Retinal pigment epithelial cell (primary cell): ENCODE results near the gene CNGA1.
A peak's percentile ranks its signal among the peaks of the same experiment; 100 is the strongest.

ENCODE experiments used
- DNase-seq: peaks from one replicate; pipeline ENCODE4 v3.0.0-alpha.2; 2010; ENCODE audit warnings: low read depth
- H3K4me3 ChIP-seq: 2 replicates; pipeline ENCODE4 v1.5.1; 2011; ENCODE audit warnings: mild to moderate bottlenecking, low read length, control low read depth, moderate library complexity
- TF ChIP-seq, protein P1 (sequence below): conservative IDR thresholded peaks from 2 replicates; pipeline ENCODE4 v1.5.1; 2011; ENCODE audit warnings: low read depth, low read length, control low read depth, inconsistent platforms

The CNGA1 gene

DNA sequence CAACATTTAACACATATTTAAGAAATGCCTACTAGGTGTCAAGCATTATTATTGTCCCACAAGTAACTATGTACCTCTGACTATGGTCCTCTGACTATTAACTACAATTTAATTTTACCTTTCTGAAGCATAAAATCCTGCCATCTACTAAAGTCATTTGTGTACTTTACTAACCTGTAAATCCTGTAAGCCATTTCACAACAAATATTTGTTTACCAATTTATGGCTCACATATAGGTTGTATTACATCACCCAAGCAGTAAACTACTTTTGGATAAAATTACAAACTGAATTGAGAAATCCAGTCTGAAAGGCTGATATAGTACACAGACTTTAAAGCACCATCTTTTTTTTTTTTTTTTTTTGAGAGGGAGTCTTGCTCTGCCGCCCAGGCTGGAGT lies 43.8 kb downstream of the CNGA1 start:
- H3K4me3 ChIP-seq = no peak overlapping the region
- no peak for DNase-seq
- TF ChIP-seq, protein P1, sequence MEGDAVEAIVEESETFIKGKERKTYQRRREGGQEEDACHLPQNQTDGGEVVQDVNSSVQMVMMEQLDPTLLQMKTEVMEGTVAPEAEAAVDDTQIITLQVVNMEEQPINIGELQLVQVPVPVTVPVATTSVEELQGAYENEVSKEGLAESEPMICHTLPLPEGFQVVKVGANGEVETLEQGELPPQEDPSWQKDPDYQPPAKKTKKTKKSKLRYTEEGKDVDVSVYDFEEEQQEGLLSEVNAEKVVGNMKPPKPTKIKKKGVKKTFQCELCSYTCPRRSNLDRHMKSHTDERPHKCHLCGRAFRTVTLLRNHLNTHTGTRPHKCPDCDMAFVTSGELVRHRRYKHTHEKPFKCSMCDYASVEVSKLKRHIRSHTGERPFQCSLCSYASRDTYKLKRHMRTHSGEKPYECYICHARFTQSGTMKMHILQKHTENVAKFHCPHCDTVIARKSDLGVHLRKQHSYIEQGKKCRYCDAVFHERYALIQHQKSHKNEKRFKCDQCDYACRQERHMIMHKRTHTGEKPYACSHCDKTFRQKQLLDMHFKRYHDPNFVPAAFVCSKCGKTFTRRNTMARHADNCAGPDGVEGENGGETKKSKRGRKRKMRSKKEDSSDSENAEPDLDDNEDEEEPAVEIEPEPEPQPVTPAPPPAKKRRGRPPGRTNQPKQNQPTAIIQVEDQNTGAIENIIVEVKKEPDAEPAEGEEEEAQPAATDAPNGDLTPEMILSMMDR = no peak

DNA sequence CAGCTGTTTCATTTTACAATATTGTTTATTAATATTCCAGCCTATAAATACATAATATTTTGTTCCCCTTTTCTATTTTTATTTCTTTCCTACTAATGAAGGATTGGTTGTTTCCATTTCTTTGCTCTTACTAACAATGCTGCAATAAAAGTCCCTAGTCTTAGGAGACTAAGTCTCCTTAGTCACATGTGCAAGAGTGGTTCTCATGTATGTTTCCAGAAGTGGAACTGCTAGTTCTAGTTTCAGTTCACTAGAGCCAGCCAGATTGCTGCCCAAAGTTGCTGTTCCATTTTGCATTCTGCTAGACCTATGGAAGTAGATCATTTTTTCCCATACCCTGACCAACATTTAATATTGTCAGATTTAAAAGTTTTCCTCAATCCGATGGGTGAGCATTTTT lies 44.3 kb downstream of the CNGA1 start:
- no peak for DNase-seq
- TF ChIP-seq, protein P1 = no peak
- no peak overlapping the region for H3K4me3 ChIP-seq

DNA sequence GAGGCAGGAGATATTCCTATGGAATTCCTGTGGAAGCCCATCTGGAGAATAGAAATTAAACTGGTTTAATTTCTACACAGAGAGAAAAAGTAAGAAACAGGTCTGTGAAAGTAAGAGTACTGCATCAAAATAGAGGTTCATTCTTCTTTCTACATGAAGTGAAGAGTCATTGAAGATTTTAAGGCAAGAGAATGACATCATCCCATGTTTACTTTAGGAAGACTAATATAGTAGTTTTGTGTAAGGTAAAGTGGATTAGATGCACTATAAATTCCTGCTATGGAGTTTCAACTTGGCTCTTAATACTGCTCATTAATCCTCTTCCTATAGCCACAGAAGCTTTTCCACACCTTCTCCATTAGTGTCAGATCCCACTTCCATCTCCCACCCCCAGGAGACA lies 47.6 kb downstream of the CNGA1 start:
- TF ChIP-seq, protein P1 = no peak
- no peak for DNase-seq
- no peak overlapping the region for H3K4me3 ChIP-seq

DNA sequence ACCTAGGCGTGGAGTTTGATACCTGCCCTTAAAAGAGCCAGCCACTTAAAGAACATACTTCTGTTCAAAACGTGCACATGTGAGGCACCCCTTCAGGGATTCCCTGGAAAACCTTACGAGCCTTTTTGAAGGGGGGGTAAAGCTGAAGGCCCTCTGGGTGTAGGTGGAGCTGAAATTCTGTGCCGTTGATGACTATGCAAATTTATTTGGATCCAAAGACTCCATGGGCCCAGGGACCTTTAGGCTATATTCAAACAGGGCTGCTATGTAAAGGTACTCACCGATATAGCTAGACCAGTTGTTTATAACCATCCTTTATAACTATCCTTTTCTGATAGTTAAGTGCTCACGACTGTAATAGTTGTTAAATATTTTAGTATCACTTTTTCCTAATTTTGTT lies 61.8 kb downstream of the CNGA1 start:
- DNase-seq = no peak
- no peak overlapping the region for H3K4me3 ChIP-seq
- TF ChIP-seq, protein P1 = no peak

GRCh38 chr4:47954245-47954644 lies 62.2 kb downstream of the CNGA1 start:
- TF ChIP-seq, protein P1 = no peak
- no peak for DNase-seq
- no peak overlapping the region for H3K4me3 ChIP-seq

DNA sequence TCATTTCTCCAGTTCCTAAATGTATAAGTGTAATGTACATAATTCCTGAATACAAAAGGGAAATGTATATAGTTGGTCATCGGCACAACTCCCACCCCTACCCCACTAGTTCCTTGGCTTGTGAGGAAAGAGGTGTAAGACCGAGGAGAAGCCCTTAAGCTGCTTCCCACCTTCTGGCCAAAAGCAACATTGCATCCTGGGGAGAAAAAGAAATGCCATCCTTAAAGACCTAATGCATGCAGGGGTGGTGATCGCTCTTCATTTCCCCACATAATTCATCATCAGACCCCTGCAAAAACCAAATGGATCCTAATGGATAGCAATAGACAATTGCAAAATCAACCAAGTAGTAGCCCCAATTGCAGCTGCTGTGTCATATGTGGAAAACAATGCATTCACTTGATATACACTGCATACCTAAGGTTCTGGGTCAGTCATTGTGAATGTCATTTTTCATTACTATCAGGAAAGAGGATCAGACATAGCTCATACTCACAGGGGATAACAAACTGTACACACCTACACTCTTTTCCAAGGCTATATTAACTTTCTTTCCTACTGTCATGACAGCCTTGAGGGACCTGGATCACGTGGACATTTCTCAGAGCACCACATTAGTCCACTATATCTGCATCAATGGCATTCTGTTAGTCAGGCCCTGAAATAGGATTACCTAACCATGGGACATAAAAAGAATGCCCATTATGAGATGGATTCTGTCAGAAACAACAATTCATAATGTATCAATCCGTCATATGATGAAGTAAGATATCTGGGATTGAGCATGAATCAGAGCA lies 70.4 kb downstream of the CNGA1 start:
- peak; percentile 79 for DNase-seq
- TF ChIP-seq, protein P1 = peak; percentile 42
- H3K4me3 ChIP-seq = no peak overlapping the region
